HepG2 (cell line): Measurements from ENCODE around the gene ACBD3. TPM values are rescaled to one million over a fixed set of nuclear protein-coding genes. Genes with fewer than 3 reads are reported as not detected.

ENCODE experiments used
- ARID2 ChIP-seq: sonication (generic); formaldehyde crosslinking; IDR thresholded peaks from 2 replicates; pipeline ENCODE4 v1.8.1; 2022; ENCODE audit warnings: mild to moderate bottlenecking, missing genetic modification reagents, borderline replicate concordance
- CCDC6 ChIP-seq: sonication (generic); formaldehyde crosslinking; IDR thresholded peaks from 2 replicates; pipeline ENCODE4 v1.8.1; 2022; ENCODE audit warnings: mild to moderate bottlenecking, missing genetic modification reagents, moderate library complexity
- GFI1 ChIP-seq: sonication (generic); formaldehyde crosslinking; IDR thresholded peaks from 2 replicates; pipeline ENCODE4 v1.5.0; 2020; ENCODE audit warnings: missing genetic modification reagents, mild to moderate bottlenecking, borderline replicate concordance
- NKX3-1 ChIP-seq: sonication (generic); formaldehyde crosslinking; IDR thresholded peaks from 2 replicates; pipeline ENCODE4 v1.5.0; 2020; ENCODE audit warnings: missing genetic modification reagents
- RARG ChIP-seq: sonication (generic); formaldehyde crosslinking; IDR thresholded peaks from 2 replicates; pipeline ENCODE4 v1.4.0; 2020; ENCODE audit warnings: low read depth, mild to moderate bottlenecking, missing genetic modification reagents
- ZBED4 ChIP-seq: sonication (generic); formaldehyde crosslinking; IDR thresholded peaks from 2 replicates; pipeline ENCODE4 v1.4.0; 2020; ENCODE audit warnings: missing genetic modification reagents, borderline replicate concordance
- ZBTB33 ChIP-seq: sonication (generic); formaldehyde crosslinking; IDR thresholded peaks from 2 replicates; pipeline ENCODE4 v1.4.0; 2020; ENCODE audit warnings: missing genetic modification reagents
- ZNF136 ChIP-seq: sonication (generic); formaldehyde crosslinking; IDR thresholded peaks from 2 replicates; pipeline ENCODE4 v1.8.1; 2022; ENCODE audit warnings: low read depth, mild to moderate bottlenecking, moderate library complexity, missing genetic modification reagents
- ZNF30 ChIP-seq: sonication (generic); formaldehyde crosslinking; IDR thresholded peaks from 2 replicates; pipeline ENCODE4 v1.5.0; 2020; ENCODE audit warnings: mild to moderate bottlenecking, missing genetic modification reagents
- ZNF770 ChIP-seq: sonication (generic); formaldehyde crosslinking; IDR thresholded peaks from 2 replicates; pipeline ENCODE4 v1.5.0; 2020; ENCODE audit warnings: mild to moderate bottlenecking, missing genetic modification reagents
- ZNF775 ChIP-seq: sonication (generic); formaldehyde crosslinking; IDR thresholded peaks from 2 replicates; pipeline ENCODE4 v1.4.0; 2020; ENCODE audit warnings: missing genetic modification reagents, mild to moderate bottlenecking, moderate library complexity, borderline replicate concordance
- polyA plus RNA-seq, 8 experiments: library from polyadenylated mRNA; depleted of rRNA in 3 of 8; stranded (reverse) in 7 of 8; unstranded in 1 of 8; fragments of >200 nt; fragmentation: Illumina TruSeq in 4 of 8; extraction: Trizol in 4 of 8; gene quantifications; 2 replicates each; pipeline versions ENCODE4 v1.2.1 to v1.2.3, GENCODE V29; 2011 to 2016; ENCODE audit warnings: low read depth in 4 of 8, missing spikeins in 1 of 8, mixed read lengths in 1 of 8; ENCODE audit not compliant: insufficient read depth in 1 of 8
- total RNA-seq, 5 experiments: library from RNA; depleted of rRNA; stranded (reverse); fragments of >200 nt; fragmentation: Illumina TruSeq; extraction: Trizol; gene quantifications; 2 replicates each; pipeline ENCODE4 v1.2.3, GENCODE V29; 2016; ENCODE audit warnings: low read depth in 1 of 5
- TF ChIP-seq, protein P1 (sequence below): sonication (generic); formaldehyde crosslinking; IDR thresholded peaks from 2 replicates; pipeline ENCODE4 v1.4.0; 2020; ENCODE audit warnings: missing genetic modification reagents

Gene ACBD3
- total and polyA plus RNA-seq, 2 of the 13 experiments (the other 11 are each of a cell fraction or from before 2014, with no cell fraction given) = 24.3 to 39.3 TPM

DNA sequence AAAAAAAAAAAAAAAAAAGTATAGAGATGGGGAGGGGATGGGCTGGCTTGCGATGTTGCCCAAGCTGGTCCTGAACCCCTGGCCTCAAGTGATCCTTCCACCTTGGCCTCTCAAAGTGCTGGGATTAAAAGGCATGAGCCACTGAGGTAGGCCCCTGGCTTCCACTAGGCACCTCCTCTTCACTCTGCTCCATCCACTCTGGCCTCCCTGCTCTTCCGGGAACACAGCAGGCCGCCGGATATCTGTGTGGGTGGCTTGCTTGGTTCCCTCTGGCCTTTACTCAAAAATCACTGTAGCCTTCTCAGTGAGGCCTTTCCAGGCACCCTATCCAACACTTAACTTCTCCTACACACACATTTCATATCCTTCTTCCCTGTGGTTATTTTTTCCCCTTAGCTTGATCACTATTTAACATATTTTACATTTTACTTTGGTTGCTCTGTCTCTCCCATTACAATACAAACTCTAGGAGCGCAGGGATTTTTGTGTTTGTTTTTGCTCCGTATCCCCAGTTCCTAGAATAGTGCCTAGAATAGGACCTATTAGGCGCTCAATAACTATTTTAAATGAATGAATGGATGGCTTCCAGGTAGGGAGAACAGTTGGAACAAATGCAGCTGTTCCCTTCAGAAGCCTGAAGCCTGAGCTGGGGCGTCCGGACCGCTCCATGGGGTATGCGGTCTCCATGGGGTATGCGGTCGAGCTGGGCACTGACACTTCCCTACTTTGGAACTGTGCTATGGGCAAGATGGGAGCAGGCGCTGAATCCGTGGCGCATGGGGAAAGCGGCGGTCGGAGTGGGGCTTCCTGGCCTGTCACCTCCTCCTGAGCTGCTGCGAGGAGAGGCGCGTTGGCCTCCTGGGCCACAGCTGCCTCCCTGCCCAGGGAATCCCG, 77.4 kb downstream of the ACBD3 start (continued):
- TF ChIP-seq ZNF136 (CRISPR knock-in tag) (no peak), GFI1 (CRISPR knock-in tag) (peak; percentile 52; the same call in 1 of the 2 replicates), ZNF770 (CRISPR knock-in tag) (peak; percentile 70), RARG (CRISPR knock-in tag) (no peak), ZNF775 (CRISPR knock-in tag) (no peak), ARID2 (CRISPR knock-in tag) (0 out of 2 replicates have a peak, but pooled peaks have one; percentile 34), ZBED4 (CRISPR knock-in tag) (no peak), NKX3-1 (CRISPR knock-in tag) (no peak), CCDC6 (CRISPR knock-in tag) (no peak), ZNF30 (CRISPR knock-in tag) (no peak), ZBTB33 (no peak)
- TF ChIP-seq, protein P1, sequence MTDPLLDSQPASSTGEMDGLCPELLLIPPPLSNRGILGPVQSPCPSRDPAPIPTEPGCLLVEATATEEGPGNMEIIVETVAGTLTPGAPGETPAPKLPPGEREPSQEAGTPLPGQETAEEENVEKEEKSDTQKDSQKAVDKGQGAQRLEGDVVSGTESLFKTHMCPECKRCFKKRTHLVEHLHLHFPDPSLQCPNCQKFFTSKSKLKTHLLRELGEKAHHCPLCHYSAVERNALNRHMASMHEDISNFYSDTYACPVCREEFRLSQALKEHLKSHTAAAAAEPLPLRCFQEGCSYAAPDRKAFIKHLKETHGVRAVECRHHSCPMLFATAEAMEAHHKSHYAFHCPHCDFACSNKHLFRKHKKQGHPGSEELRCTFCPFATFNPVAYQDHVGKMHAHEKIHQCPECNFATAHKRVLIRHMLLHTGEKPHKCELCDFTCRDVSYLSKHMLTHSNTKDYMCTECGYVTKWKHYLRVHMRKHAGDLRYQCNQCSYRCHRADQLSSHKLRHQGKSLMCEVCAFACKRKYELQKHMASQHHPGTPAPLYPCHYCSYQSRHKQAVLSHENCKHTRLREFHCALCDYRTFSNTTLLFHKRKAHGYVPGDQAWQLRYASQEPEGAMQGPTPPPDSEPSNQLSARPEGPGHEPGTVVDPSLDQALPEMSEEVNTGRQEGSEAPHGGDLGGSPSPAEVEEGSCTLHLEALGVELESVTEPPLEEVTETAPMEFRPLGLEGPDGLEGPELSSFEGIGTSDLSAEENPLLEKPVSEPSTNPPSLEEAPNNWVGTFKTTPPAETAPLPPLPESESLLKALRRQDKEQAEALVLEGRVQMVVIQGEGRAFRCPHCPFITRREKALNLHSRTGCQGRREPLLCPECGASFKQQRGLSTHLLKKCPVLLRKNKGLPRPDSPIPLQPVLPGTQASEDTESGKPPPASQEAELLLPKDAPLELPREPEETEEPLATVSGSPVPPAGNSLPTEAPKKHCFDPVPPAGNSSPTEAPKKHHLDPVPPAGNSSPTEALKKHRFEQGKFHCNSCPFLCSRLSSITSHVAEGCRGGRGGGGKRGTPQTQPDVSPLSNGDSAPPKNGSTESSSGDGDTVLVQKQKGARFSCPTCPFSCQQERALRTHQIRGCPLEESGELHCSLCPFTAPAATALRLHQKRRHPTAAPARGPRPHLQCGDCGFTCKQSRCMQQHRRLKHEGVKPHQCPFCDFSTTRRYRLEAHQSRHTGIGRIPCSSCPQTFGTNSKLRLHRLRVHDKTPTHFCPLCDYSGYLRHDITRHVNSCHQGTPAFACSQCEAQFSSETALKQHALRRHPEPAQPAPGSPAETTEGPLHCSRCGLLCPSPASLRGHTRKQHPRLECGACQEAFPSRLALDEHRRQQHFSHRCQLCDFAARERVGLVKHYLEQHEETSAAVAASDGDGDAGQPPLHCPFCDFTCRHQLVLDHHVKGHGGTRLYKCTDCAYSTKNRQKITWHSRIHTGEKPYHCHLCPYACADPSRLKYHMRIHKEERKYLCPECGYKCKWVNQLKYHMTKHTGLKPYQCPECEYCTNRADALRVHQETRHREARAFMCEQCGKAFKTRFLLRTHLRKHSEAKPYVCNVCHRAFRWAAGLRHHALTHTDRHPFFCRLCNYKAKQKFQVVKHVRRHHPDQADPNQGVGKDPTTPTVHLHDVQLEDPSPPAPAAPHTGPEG (CRISPR knock-in tag) = no peak
